ENCODE results near the gene HBM. TPM values are rescaled to one million over a fixed set of nuclear protein-coding genes. Genes with fewer than 3 reads are reported as not detected.

Gene HBM
- total and polyA plus RNA-seq, 8 donors = 2.8 to 12.6 (median 6.9) TPM; not detected in 2

DNA sequence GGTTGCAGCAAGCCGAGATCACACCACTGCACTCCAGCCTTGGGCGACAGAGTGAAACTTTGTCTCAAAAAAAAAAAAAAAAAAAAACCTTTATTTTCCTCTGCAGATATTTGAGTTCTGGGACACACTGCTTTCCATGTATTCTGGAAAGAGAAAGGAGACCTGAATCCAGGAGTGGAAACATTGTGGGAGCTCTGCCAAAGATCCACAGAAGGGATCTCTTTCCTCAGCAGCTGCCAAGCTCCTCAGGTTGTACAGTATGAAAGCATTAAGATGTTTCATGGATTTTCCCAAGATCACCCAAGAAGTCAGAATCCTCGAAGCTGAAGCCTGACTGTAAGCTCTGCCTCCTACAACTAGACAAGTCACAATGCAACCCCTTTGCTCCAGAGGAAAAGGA, 40.8 kb upstream of the HBM start:
- no peak for DNase-seq

DNA sequence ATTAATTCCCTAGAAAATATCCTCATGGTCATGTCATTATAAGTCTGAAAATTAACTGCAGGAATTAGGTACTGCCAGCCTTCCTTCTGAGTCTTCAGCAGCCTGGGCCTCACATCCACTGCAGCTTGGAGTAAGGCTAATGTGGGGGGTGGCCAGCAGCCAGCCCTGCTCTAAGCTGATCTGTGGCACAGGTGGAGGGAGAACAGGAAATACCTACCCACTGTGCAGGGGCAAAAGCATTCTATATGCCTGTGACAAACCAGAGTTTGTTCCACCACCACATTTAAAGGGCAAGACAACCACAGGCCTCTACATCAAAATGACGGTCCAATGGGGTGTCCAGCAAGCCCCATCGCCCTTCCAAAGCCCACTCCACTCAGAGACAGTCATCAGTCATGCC, 36.7 kb upstream of the HBM start:
- no peaks in the 10 kb centered on the region for H3K9me3 ChIP-seq
- no peak overlapping the region for H3K27ac ChIP-seq
- intact Hi-C loops (cut with DNase I) = no loop called here
- DNase-seq = no peak
- no peak overlapping the region for H3K4me3 ChIP-seq
- no peaks in the 10 kb centered on the region for H3K4me1 ChIP-seq
- no peak for ATAC-seq
- H3K27me3 ChIP-seq = no peaks in the 10 kb centered on the region
- peaks cover 0 to 10% of the 10 kb centered on the region in 2 donors for H3K36me3 ChIP-seq
- TF ChIP-seq, protein P1, sequence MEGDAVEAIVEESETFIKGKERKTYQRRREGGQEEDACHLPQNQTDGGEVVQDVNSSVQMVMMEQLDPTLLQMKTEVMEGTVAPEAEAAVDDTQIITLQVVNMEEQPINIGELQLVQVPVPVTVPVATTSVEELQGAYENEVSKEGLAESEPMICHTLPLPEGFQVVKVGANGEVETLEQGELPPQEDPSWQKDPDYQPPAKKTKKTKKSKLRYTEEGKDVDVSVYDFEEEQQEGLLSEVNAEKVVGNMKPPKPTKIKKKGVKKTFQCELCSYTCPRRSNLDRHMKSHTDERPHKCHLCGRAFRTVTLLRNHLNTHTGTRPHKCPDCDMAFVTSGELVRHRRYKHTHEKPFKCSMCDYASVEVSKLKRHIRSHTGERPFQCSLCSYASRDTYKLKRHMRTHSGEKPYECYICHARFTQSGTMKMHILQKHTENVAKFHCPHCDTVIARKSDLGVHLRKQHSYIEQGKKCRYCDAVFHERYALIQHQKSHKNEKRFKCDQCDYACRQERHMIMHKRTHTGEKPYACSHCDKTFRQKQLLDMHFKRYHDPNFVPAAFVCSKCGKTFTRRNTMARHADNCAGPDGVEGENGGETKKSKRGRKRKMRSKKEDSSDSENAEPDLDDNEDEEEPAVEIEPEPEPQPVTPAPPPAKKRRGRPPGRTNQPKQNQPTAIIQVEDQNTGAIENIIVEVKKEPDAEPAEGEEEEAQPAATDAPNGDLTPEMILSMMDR (IDR thresholded peaks at IDR 0.05) = no peak

More for the DNA sequence above, 40.8 kb upstream of the HBM start:
- H3K9me3 ChIP-seq = no peaks in the 10 kb centered on the region
- no peaks in the 10 kb centered on the region for H3K27me3 ChIP-seq
- peaks cover 0 to 16% of the 10 kb centered on the region in 2 donors for H3K36me3 ChIP-seq
- intact Hi-C loops (cut with DNase I) = no loop called here
- H3K4me1 ChIP-seq = no peaks in the 10 kb centered on the region
- no peak overlapping the region for H3K27ac ChIP-seq
- no peak for ATAC-seq
- TF ChIP-seq, protein P1 (IDR thresholded peaks at IDR 0.05) = no peak
- H3K4me3 ChIP-seq = no peak overlapping the region

DNA sequence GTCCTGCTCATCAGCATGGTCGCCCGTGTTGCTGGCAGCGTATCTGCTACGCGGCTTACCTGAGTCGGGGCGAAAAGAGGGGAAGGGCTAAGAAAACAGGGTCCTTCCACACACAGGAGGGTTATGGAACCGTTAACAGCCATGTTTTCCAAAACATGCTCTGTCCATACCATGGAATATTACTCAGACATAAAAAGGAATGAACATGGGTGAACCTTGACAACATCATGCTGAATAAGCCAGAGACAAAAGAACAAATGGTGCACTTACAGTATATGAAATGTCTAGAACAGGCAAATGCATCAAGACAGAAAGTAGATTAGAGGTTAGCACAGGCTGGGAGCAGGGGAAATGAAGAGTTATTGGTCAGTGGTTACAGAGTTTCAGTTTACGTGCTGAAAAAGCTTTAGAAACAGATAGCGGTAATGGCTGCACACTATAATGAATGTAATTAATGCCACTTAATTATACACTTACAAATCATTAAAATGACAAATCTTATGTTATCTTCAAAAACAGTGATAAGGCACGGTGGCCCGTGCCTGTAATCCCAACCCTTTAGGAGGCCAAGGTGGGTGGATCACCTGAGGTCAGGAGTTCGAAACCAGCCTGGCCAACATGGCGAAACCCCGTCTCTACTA, 35.1 kb upstream of the HBM start:
- TF ChIP-seq, protein P1 (IDR thresholded peaks at IDR 0.05) = no peak
- H3K36me3 ChIP-seq = peaks cover 0 to 3% of the 10 kb centered on the region in 2 donors
- intact Hi-C loops (cut with DNase I) = no loop called here
- DNase-seq = no peak
- no peaks in the 10 kb centered on the region for H3K9me3 ChIP-seq
- H3K4me1 ChIP-seq = no peaks in the 10 kb centered on the region
- H3K27me3 ChIP-seq = no peaks in the 10 kb centered on the region
- H3K4me3 ChIP-seq = no peak overlapping the region
- no peak overlapping the region for H3K27ac ChIP-seq
- no peak for ATAC-seq

DNA sequence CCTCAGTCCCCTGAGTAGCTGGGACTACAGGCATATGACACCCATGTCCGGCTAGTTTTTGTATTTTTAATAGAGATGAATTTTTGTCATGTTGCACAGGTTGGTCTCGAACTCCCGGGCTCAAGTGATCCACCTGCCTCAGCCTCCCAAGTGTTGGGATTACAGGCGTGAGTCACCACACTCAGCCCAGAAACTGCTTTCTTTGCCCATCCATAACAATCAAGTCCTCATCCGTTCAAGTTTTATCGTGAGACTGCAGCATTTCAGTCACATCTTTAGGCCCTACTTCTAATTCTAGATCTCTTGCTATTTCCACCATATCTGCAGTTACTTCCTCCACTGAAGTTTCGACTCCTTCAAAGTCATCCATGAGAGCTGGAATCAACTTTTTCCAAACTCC, 33.7 kb upstream of the HBM start:
- peaks cover 0 to 3% of the 10 kb centered on the region in 2 donors for H3K36me3 ChIP-seq
- DNase-seq (no peak), ATAC-seq (no peak)
- H3K27ac ChIP-seq = no peak overlapping the region
- intact Hi-C loops (cut with DNase I) = no loop called here
- no peaks in the 10 kb centered on the region for H3K27me3 ChIP-seq
- H3K4me3 ChIP-seq = no peak overlapping the region
- peaks cover 0 to 4% of the 10 kb centered on the region in 2 donors for H3K4me1 ChIP-seq
- TF ChIP-seq, protein P1 (IDR thresholded peaks at IDR 0.05) = no peak
- H3K9me3 ChIP-seq = no peaks in the 10 kb centered on the region

DNA sequence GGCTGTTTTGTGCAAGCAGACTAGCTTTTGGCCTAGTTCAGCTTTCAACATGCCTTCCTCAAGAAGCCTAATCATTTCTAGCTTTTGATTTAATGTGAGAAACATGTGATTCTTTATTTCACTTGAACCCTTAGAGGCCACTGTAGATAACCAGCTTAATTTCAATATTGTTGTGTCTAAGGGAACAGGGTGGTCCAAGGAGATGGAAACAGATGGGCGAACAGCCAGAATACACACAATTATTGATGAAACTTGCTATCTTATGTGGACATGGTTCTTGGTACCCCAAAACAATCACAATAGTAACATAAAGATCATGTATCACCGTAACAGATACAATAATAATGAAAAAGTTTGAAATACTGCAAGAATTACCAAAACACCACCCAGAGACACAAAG, 32.1 kb upstream of the HBM start:
- no peak for ATAC-seq
- intact Hi-C loops (cut with DNase I) = no loop called here
- no peak overlapping the region for H3K4me3 ChIP-seq

More for the DNA sequence above, 32.1 kb upstream of the HBM start:
- no peak for DNase-seq
- Histone ChIP-seq H3K4me1 (peaks cover 0 to 13% of the 10 kb centered on the region in 2 donors), H3K36me3 (no peaks in the 10 kb centered on the region), H3K27ac (no peak overlapping the region), H3K27me3 (no peaks in the 10 kb centered on the region), H3K9me3 (no peaks in the 10 kb centered on the region)
- TF ChIP-seq, protein P1 (IDR thresholded peaks at IDR 0.05) = no peak
